Transverse colon (tissue), 4 donors: ENCODE results near the gene ETFB. TPM values are rescaled to one million over a fixed set of nuclear protein-coding genes. Genes with fewer than 3 reads are reported as not detected.

Experiments used
- DNase-seq: peaks from one replicate; pipeline ENCODE4 v3.0.0-alpha.2; 2019
- H3K27ac ChIP-seq, 4 donors: fragments of 200-600 bp; sonication (generic); 2 replicates each; pipeline ENCODE4 v1.5.1; 2016 to 2018; ENCODE audit warnings: inconsistent platforms in 4 of 4
- H3K27me3 ChIP-seq: fragments of 200-600 bp; sonication (generic); 2 replicates; pipeline ENCODE4 v1.5.1; 2017; ENCODE audit warnings: inconsistent platforms
- H3K36me3 ChIP-seq, 4 donors: fragments of 200-600 bp; sonication (generic); 2 replicates each; pipeline ENCODE4 v1.5.1; 2017 to 2019; ENCODE audit warnings: inconsistent platforms in 4 of 4
- H3K4me1 ChIP-seq, 4 donors: fragments of 200-600 bp; sonication (generic); 2 replicates each; pipeline ENCODE4 v1.5.1; 2017 to 2020; ENCODE audit warnings: inconsistent platforms in 4 of 4
- H3K4me3 ChIP-seq, 4 donors: fragments of 200-600 bp; sonication (generic); 1 replicate in 1 of 4; 2 replicates in 3 of 4; pipeline versions ENCODE4 v1.5.1 to v1.6.1; 2017 to 2019; ENCODE audit warnings: inconsistent platforms in 4 of 4
- H3K9me3 ChIP-seq, 2 donors: fragments of 200-600 bp; sonication (generic); 2 replicates each; pipeline ENCODE4 v1.5.1; 2017 to 2019; ENCODE audit warnings: inconsistent platforms in 2 of 2
- CTCF ChIP-seq, 5 experiments: fragments of 200-600 bp in 3 of 5; fragments of 450-650 bp in 2 of 5; sonication (generic) in 3 of 5; IDR thresholded peaks; 1 replicate in 2 of 5; 2 replicates in 3 of 5; pipeline ENCODE4 v1.5.1; 2016 to 2017; ENCODE audit warnings: antibody characterized with exemption in 5 of 5, inconsistent platforms in 3 of 5, mild to moderate bottlenecking in 2 of 5, moderate library complexity in 1 of 5
- EP300 ChIP-seq: sonication (generic); formaldehyde crosslinking; IDR thresholded peaks from one replicate; pipeline ENCODE4 v1.6.1; 2017; ENCODE audit warnings: antibody characterized with exemption, low read depth
- POLR2A ChIP-seq: fragments of 450-650 bp; IDR thresholded peaks from one replicate; pipeline ENCODE4 v1.6.1; 2016; ENCODE audit warnings: antibody characterized with exemption, mild to moderate bottlenecking, moderate library complexity
- POLR2AphosphoS5 ChIP-seq, 3 donors: sonication (generic); formaldehyde crosslinking; IDR thresholded peaks; one replicate each; pipeline ENCODE4 v1.6.1; 2016; ENCODE audit warnings: antibody characterized with exemption in 3 of 3
- WGBS, 2 donors: methylation state at CpG; one replicate each; pipeline ENCODE4 v1.1.5; 2018; ENCODE audit warnings: low coverage in 1 of 2; 5-methylcytosine and 5-hydroxymethylcytosine counted together
- in situ Hi-C, 4 donors: fragments of 200-750 bp; cut with MboI; loops; one replicate each; pipeline versions ENCODE4 v1.15.0 to v1.15.1; 2017; ENCODE audit warnings: low sequenced_read_pairs in 3 of 4, low pct_ligation_motif_present in 1 of 4, low pct_unique_long_range_greater_than_20kb in 1 of 4
- intact Hi-C: fragments of 100-400 bp; cut with DNase I; formaldehyde crosslinking; loops from one replicate; pipeline ENCODE4 v1.15.1; 2023; ENCODE audit warnings: low total_unique reads
- total RNA-seq, 4 donors: library from RNA; depleted of rRNA; stranded (reverse); fragments of >200 nt; gene quantifications; one replicate each; pipeline ENCODE4 v1.1.0, GENCODE V29; 2016

ETFB gene
- total RNA-seq, 4 donors from 2014 or later: 56.9 to 147 (median 99.1) TPM

- Histone ChIP-seq H3K4me3 (no peak overlapping the region), H3K4me1 (no peaks in the 10 kb centered on the region), H3K9me3 (no peaks in the 10 kb centered on the region), H3K27ac (no peak overlapping the region), H3K27me3 (no peaks in the 10 kb centered on the region), H3K36me3 (no peaks in the 10 kb centered on the region)
- TF ChIP-seq POLR2AphosphoS5 (IDR thresholded peaks at IDR 0.05) (no peak), POLR2A (no peak), EP300 (no peak), CTCF (IDR thresholded peaks at IDR 0.05) (no peak)
- 60 to 67% methylated on average over 1 to 7 of the region's 7 CpGs for WGBS, 2 donors
- intact Hi-C loops (no loop called here), in situ Hi-C loops (no loop called here)
- no peak for DNase-seq
Measured at GRCh38 chr19:51301266-51301665, 64.9 kb downstream of the ETFB start.

GRCh38 chr19:51297406-51297805 is 68.8 kb downstream of the ETFB start:
- Histone ChIP-seq H3K27ac (no peak overlapping the region), H3K9me3 (no peaks in the 10 kb centered on the region), H3K36me3 (no peaks in the 10 kb centered on the region), H3K4me1 (no peaks in the 10 kb centered on the region), H3K27me3 (peaks cover 6% of the 10 kb centered on the region), H3K4me3 (no peak overlapping the region)
- TF ChIP-seq EP300: no peak
- no peak for TF ChIP-seq POLR2AphosphoS5 (IDR thresholded peaks at IDR 0.05)
- TF ChIP-seq CTCF (IDR thresholded peaks at IDR 0.05): no peak
- TF ChIP-seq POLR2A: no peak
- in situ Hi-C loops (no loop called here), intact Hi-C loops (no loop called here)
- DNase-seq: no peak
- 45% methylated on average over 5 of the region's 5 CpGs; no CpG with 5 or more reads in 1 of the 2 donors for WGBS, 2 donors

DNA sequence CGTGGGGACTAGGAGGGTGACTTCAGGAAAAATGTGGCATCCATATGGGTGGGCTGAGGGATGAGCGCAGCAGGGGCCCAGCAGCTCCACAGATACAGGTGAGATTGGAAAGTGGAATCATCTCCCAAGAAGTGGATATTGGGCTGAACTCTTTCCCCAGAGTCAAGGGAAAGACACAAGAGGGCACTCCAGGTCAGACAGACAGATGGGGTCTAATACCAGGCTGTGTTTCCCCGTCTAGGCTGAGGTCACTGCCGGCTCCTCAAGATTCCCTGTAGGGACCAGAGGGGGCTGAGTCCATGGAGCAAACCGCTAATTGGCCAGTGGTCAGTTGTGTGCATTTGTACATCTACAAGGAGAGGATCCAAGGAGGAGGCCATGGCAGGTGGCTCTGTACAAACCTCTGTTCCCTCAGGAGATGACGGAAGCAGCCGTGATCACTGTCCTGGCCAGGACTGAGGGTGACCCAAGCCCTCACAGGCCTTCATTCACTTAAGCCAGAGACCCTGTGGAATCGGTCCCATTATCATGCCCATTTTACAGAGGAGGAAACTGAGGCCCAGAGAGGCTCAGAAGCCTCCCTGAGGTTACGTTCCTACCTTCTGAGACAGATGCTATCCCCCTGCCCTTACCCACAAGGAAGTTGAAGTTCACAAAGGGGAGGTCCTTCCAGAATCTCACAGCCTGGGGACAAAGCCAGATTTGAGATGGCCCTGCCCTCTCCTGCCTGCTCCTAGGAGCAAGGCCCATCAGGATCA is 69.7 kb downstream of the ETFB start:
- DNase-seq: no peak
- 0 to 63% methylated on average over 1 to 9 of the region's 9 CpGs for WGBS, 2 donors
- Histone ChIP-seq H3K27me3 (peaks cover 6% of the 10 kb centered on the region), H3K27ac (no peak overlapping the region), H3K36me3 (no peaks in the 10 kb centered on the region), H3K9me3 (no peaks in the 10 kb centered on the region), H3K4me3 (no peak overlapping the region), H3K4me1 (no peaks in the 10 kb centered on the region)
- no peak for TF ChIP-seq EP300
- no peak for TF ChIP-seq POLR2A
- no peak for TF ChIP-seq POLR2AphosphoS5 (IDR thresholded peaks at IDR 0.05)
- no peak for TF ChIP-seq CTCF (IDR thresholded peaks at IDR 0.05)
- intact Hi-C loops: no loop called here
- in situ Hi-C loops: no loop called here

DNA sequence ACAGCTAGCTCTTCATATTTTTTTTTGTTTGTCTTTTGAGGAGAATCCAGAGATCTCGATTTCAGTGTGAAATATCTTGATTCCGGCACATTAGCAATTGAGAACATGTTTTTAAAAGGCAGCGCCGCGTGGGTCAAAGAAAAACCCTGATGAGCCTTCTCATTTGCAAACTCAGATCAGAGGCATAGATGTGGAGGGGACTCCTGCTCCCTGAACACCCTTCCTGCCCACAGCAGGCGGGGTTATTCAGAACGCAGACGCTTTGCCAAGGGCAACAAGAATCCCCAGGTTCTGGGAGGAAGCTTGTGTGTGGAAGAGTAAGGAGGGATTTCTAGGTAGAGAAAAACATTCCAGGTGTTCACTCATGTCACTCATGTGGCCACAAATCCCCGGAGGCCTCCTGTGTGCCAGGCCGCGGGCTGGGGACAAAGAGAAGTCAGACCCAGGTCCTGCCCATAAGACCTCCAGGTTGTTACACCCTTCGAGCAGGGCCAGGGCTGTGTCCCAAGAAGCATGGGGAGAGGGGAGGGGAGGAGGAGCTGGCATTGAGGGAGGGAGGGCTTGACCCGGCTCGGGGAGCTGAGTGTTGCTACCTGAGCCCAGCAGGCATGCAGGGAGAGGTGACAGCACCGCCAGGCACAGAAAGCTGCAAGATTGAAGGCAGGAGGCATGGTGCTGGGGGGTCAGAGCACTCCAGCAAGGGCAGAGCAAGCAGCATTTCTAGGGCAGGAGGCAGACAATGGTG is 70.6 kb downstream of the ETFB start:
- no peak overlapping the region for H3K4me3 ChIP-seq
- no peaks in the 10 kb centered on the region for H3K9me3 ChIP-seq
- no peaks in the 10 kb centered on the region for H3K36me3 ChIP-seq
- WGBS, 2 donors: 53 to 57% methylated on average over 7 to 15 of the region's 15 CpGs
- no peaks in the 10 kb centered on the region for H3K4me1 ChIP-seq
- intact Hi-C loops (no loop called here), in situ Hi-C loops (no loop called here)
- TF ChIP-seq POLR2A (no peak), EP300 (no peak), CTCF (IDR thresholded peaks at IDR 0.05) (no peak), POLR2AphosphoS5 (IDR thresholded peaks at IDR 0.05) (no peak)
- no peak for DNase-seq
- H3K27me3 ChIP-seq: peaks cover 6% of the 10 kb centered on the region
- no peak overlapping the region for H3K27ac ChIP-seq

Other genes with a start within 250 kb of the ETFB start
- 1 to 10 TPM in 2 of 4 donors, not detected in 2; 2.0 to 2.2 TPM for gene SIGLEC9, start 241.5 kb downstream of the ETFB start, total RNA-seq
- gene SIGLEC7, start 224.1 kb downstream of the ETFB start, total RNA-seq: 1 to 10 TPM in 1 of 4 donors, under 1 TPM in 1, not detected in 2; 0.82 to 2.1 TPM
- 1 to 10 TPM in 2 of 4 donors, not detected in 2; 2.5 to 2.6 TPM for gene CD33, start 141.3 kb downstream of the ETFB start, total RNA-seq
- gene SIGLECL1, start 115.3 kb downstream of the ETFB start, total RNA-seq: not detected
- gene IGLON5, start 54.7 kb downstream of the ETFB start, total RNA-seq: under 1 TPM in 1 of 4 donors, not detected in 3; 0.27 TPM
- 1 to 10 TPM in 3 of 4 donors, under 1 TPM in 1; 0.60 to 2.2 (median 1.8) TPM for gene VSIG10L, start 24.2 kb downstream of the ETFB start, total RNA-seq
- not detected for gene CLDND2, start 2.6 kb upstream of the ETFB start, total RNA-seq
- gene NKG7, start 6.3 kb upstream of the ETFB start, total RNA-seq: 1 to 10 TPM in 2 of 4 donors, not detected in 2; 1.6 to 3.0 TPM
- not detected for gene LIM2, start 21.6 kb upstream of the ETFB start, total RNA-seq
- gene C19orf84, start 24.2 kb upstream of the ETFB start, total RNA-seq: not detected
- gene SIGLEC10, start 51.3 kb upstream of the ETFB start, total RNA-seq: 10 to 100 TPM in 1 of 4 donors, 1 to 10 TPM in 2, not detected in 1; 3.7 to 15.7 (median 4.9) TPM
- gene SIGLEC8, start 92.1 kb upstream of the ETFB start, total RNA-seq: 1 to 10 TPM in 1 of 4 donors, under 1 TPM in 1, not detected in 2; 0.27 to 1.3 TPM
- not detected for gene CEACAM18, start 112.2 kb upstream of the ETFB start, total RNA-seq
- under 1 TPM in 2 of 4 donors, not detected in 2; 0.41 to 0.48 TPM for gene SIGLEC12, start 135.4 kb upstream of the ETFB start, total RNA-seq
- 1 to 10 TPM in 2 of 4 donors, under 1 TPM in 1, not detected in 1; 0.55 to 4.4 (median 1.7) TPM for gene SIGLEC6, start 165.3 kb upstream of the ETFB start, total RNA-seq
- gene ZNF175, start 204.9 kb upstream of the ETFB start, total RNA-seq: 10 to 100 TPM in 1 of 4 donors, 1 to 10 TPM in 3; 5.6 to 12.7 (median 6.6) TPM